Measurements from ENCODE around the gene GNAI1. TPM values are rescaled to one million over a fixed set of nuclear protein-coding genes. Genes with fewer than 3 reads are reported as not detected.
"Not testable (repeated sequence)": the region's sequence is repeated elsewhere in the genome, so short reads cannot be mapped to it uniquely, and the experiment has no call there.

Gene GNAI1
- total RNA-seq, 1 experiment from 2014 or later, result 39.4 TPM

DNA sequence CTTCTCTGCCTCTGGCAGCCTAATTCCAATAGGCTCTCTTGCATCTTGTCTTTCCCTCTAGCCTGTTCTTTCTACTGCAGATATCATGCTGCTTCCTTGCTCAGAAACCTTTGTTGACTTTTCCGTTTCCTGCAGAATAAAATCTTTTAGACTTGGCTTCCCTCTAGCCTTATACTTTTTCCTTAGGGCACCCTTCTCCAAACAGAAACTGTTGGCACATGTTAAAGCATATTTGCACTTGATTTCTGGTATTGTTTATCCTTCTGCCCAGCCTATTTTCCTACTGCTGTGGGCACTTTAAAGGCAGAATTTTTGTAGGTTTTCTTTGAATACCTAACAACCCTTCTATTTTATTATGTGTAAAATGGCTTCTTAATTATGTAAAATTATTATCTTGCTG, 4.6 kb downstream of the GNAI1 start:
- H3K4me1 ChIP-seq, result peaks cover 4% of the 10 kb centered on the region; the same call in 1 of the 2 replicates
- H3K36me3 ChIP-seq, result no peaks in the 10 kb centered on the region
- no peaks in the 10 kb centered on the region for H3K9me3 ChIP-seq (replicated peaks)
- H3K4me3 ChIP-seq, result no peak overlapping the region
- DNase-seq, result no peak
- H3K27me3 ChIP-seq, result no peaks in the 10 kb centered on the region
- no peak overlapping the region for H3K27ac ChIP-seq

GRCh38 chr7:80140388-80140787, 5.8 kb downstream of the GNAI1 start:
- Histone ChIP-seq H3K36me3 (no peaks in the 10 kb centered on the region), H3K4me3 (no peak overlapping the region), H3K27me3 (no peaks in the 10 kb centered on the region), H3K4me1 (peaks cover 6% of the 10 kb centered on the region; the same call in 1 of the 2 replicates), H3K27ac (no peak overlapping the region), H3K9me3 (replicated peaks) (no peaks in the 10 kb centered on the region)
- no peak for DNase-seq

GRCh38 chr7:80141376-80141775, 6.7 kb downstream of the GNAI1 start:
- Histone ChIP-seq H3K27me3 (no peaks in the 10 kb centered on the region), H3K27ac (no peak overlapping the region), H3K4me1 (peaks cover 12% of the 10 kb centered on the region; the same call in 1 of the 2 replicates), H3K36me3 (no peaks in the 10 kb centered on the region), H3K4me3 (no peak overlapping the region), H3K9me3 (replicated peaks) (no peaks in the 10 kb centered on the region)
- DNase-seq, result no peak

GRCh38 chr7:80142853-80143580, 8.4 kb downstream of the GNAI1 start:
- H3K27me3 ChIP-seq, result no peaks in the 10 kb centered on the region
- H3K27ac ChIP-seq, result no peak overlapping the region
- DNase-seq, result no peak
- H3K9me3 ChIP-seq (replicated peaks), result no peaks in the 10 kb centered on the region
- H3K4me1 ChIP-seq, result peaks cover 12% of the 10 kb centered on the region; the same call in 1 of the 2 replicates
- H3K36me3 ChIP-seq, result no peaks in the 10 kb centered on the region
- no peak overlapping the region for H3K4me3 ChIP-seq

- peak; percentile 62 to 64 for DNase-seq
Observed at GRCh38 chr7:80145780-80146422, 11.3 kb downstream of the GNAI1 start.

GRCh38 chr7:80146545-80147182, 12.0 kb downstream of the GNAI1 start:
- Histone ChIP-seq H3K36me3 (no peaks in the 10 kb centered on the region), H3K4me3 (no peak overlapping the region), H3K9me3 (replicated peaks) (no peaks in the 10 kb centered on the region), H3K27ac (no peak overlapping the region), H3K27me3 (no peaks in the 10 kb centered on the region), H3K4me1 (peaks cover 12% of the 10 kb centered on the region)
- DNase-seq, result no peak

More at GRCh38 chr7:80145780-80146422, 11.3 kb downstream of the GNAI1 start:
- no peak overlapping the region for H3K4me3 ChIP-seq
- H3K9me3 ChIP-seq (replicated peaks), result no peaks in the 10 kb centered on the region
- H3K4me1 ChIP-seq, result peaks cover 12% of the 10 kb centered on the region; the same call in 1 of the 2 replicates
- no peaks in the 10 kb centered on the region for H3K36me3 ChIP-seq
- H3K27me3 ChIP-seq, result no peaks in the 10 kb centered on the region
- H3K27ac ChIP-seq, result peak overlapping the region; percentile 18; the same call in 1 of the 2 replicates

DNA sequence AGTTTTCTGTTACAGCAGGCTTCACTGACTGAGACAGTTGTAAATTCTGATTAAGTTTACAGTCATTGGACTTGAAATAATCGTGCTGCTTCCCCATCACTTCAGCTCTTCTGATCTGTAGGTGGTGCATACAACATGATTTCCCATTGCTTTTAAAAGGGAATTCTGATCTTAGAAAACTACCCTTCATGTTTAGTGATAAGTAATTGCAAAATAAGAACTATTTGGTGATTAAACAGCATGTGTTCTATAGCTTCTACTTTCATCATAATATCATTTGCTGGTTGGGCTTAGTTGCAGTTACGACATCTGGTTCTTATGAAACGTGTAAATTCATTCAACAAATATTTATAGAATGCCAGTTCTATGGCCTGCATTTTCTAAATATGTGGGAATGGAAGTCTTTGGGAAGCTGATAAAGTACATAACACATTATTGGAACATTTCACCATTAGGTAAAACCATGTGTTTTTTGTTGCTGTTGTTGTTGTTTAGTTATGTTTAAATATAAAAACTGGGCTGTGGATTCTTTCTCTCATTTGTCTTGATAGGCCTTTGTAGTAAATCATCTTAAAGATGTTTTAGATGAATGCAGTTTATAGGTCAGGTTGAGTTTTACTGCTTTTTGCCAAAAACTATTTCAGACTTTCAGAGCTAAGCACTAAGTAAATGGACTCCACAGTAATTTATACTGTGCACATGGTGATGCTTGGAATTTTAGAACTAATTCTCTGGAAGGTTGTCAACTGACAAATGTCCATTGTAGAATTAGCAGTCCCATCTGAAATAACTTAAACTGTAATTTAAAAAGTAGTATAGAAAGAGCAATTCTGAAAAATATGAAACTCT, 13.1 kb downstream of the GNAI1 start:
- Histone ChIP-seq H3K9me3 (replicated peaks) (no peaks in the 10 kb centered on the region), H3K27me3 (no peaks in the 10 kb centered on the region), H3K36me3 (no peaks in the 10 kb centered on the region), H3K4me1 (peaks cover 12% of the 10 kb centered on the region), H3K4me3 (no peak overlapping the region), H3K27ac (no peak overlapping the region)
- DNase-seq, result no peak

- H3K27ac ChIP-seq, result no peak overlapping the region
- no peaks in the 10 kb centered on the region for H3K27me3 ChIP-seq
- no peaks in the 10 kb centered on the region for H3K9me3 ChIP-seq (replicated peaks)
- peaks cover 10% of the 10 kb centered on the region for H3K4me1 ChIP-seq
- no peak overlapping the region for H3K4me3 ChIP-seq
- no peaks in the 10 kb centered on the region for H3K36me3 ChIP-seq
- no peak for DNase-seq
Observed at GRCh38 chr7:80150611-80151273, 16.1 kb downstream of the GNAI1 start.

- no peaks in the 10 kb centered on the region for H3K36me3 ChIP-seq
- DNase-seq, result no peak
- no peaks in the 10 kb centered on the region for H3K9me3 ChIP-seq (replicated peaks)
- no peak overlapping the region for H3K4me3 ChIP-seq
- H3K4me1 ChIP-seq, result peaks cover 5% of the 10 kb centered on the region
- H3K27me3 ChIP-seq, result no peaks in the 10 kb centered on the region
- H3K27ac ChIP-seq, result no peak overlapping the region
Observed at GRCh38 chr7:80151274-80151665, 16.6 kb downstream of the GNAI1 start.

DNA sequence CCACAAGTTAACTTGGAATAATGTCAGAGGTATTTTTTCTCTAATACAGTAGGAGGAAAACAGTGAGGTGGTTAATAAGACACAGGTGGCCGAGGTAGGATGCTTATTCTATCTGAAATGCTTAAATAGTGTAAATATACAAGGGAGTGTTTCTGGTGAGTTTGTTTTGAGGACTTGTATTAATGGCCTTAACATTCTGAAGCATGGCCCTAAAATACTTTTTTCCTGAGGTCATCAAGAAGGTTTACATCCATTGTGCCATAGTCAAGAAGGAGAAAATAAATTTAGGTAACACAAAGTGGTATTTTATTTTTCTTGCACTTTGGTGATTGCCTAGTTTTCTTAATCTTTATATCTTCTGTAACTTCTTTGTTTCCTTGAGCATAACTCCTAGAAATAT, 18.8 kb downstream of the GNAI1 start:
- DNase-seq, result no peak
- Histone ChIP-seq H3K9me3 (replicated peaks) (0 out of 2 replicates have a peak, but pooled peaks cover 2% of the 10 kb centered on the region), H3K4me3 (no peak overlapping the region), H3K36me3 (no peaks in the 10 kb centered on the region), H3K27ac (no peak overlapping the region), H3K27me3 (no peaks in the 10 kb centered on the region), H3K4me1 (no peaks in the 10 kb centered on the region; the same call in 1 of the 2 replicates)

- no peaks in the 10 kb centered on the region for H3K36me3 ChIP-seq
- 0 out of 2 replicates have a peak, but pooled peaks cover 2% of the 10 kb centered on the region for H3K9me3 ChIP-seq (replicated peaks)
- H3K4me1 ChIP-seq, result no peaks in the 10 kb centered on the region; the same call in 1 of the 2 replicates
- no peaks in the 10 kb centered on the region for H3K27me3 ChIP-seq
- no peak overlapping the region for H3K27ac ChIP-seq
- H3K4me3 ChIP-seq, result no peak overlapping the region
- DNase-seq, result no peak
Observed at GRCh38 chr7:80154656-80155333, 20.2 kb downstream of the GNAI1 start.

- DNase-seq, result no peak
- no peak overlapping the region for H3K4me3 ChIP-seq
- 0 out of 2 replicates have a peak, but pooled peaks cover 2% of the 10 kb centered on the region for H3K9me3 ChIP-seq (replicated peaks)
- H3K27ac ChIP-seq, result no peak overlapping the region
- no peaks in the 10 kb centered on the region; the same call in 1 of the 2 replicates for H3K4me1 ChIP-seq
- no peaks in the 10 kb centered on the region for H3K36me3 ChIP-seq
- H3K27me3 ChIP-seq, result no peaks in the 10 kb centered on the region
Observed at GRCh38 chr7:80155374-80155773, 20.7 kb downstream of the GNAI1 start.

DNA sequence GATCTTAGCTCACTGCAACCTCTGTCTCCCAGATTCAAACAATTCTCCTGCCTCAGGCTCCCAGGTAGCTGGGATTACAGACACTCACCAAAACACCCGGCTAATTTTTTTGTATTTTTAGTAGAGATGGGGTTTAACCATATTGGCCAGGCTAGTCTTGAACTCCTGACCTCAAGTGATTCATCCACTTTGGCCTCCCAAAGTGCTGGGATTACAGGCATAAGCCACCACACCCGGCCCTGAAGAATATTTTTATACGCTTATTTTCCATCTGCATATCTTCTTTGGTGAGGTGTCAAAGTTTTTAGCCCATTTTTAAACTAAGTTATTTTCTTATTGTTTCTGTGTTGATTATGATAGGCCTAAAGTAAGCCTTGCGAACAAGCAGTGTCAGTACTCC, 23.1 kb downstream of the GNAI1 start:
- not testable (repeated sequence) for H3K9me3 ChIP-seq (replicated peaks); H3K36me3 ChIP-seq; H3K27me3 ChIP-seq; H3K4me3 ChIP-seq; H3K27ac ChIP-seq; DNase-seq; H3K4me1 ChIP-seq
